HepG2 (cell line): Measurements from ENCODE around the gene CAPN10. TPM values are rescaled to one million over a fixed set of nuclear protein-coding genes. Genes with fewer than 3 reads are reported as not detected.

ENCODE experiments used
- ARNT ChIP-seq: fragments of 450-650 bp; IDR thresholded peaks from 2 replicates; pipeline ENCODE4 v1.6.1; 2017
- ATF7 ChIP-seq, 2 experiments: fragments of 450-650 bp in 1 of 2; sonication (generic) in 1 of 2; formaldehyde crosslinking in 1 of 2; IDR thresholded peaks; 2 replicates each; pipeline versions ENCODE4 v1.4.0 to v1.6.1; 2016 to 2020; ENCODE audit warnings: antibody characterized with exemption in 1 of 2, mild to moderate bottlenecking in 1 of 2, missing genetic modification reagents in 1 of 2
- CBX1 ChIP-seq: IDR thresholded peaks from one replicate; pipeline ENCODE4 v1.6.1; 2016; ENCODE audit warnings: antibody characterized with exemption, low read depth
- CHD2 ChIP-seq: IDR thresholded peaks from 2 replicates; pipeline ENCODE4 v1.6.1; 2011; ENCODE audit warnings: low read depth, low read length, improper control_type of control experiment
- ETV5 ChIP-seq: IDR thresholded peaks from 2 replicates; pipeline ENCODE4 v1.6.1; 2018; ENCODE audit warnings: missing biosample characterization, missing genetic modification reagents, inconsistent platforms, borderline replicate concordance
- GTF2F1 ChIP-seq: fragments of 150-350 bp; IDR thresholded peaks from 2 replicates; pipeline ENCODE4 v1.6.1; 2014; ENCODE audit warnings: low read length
- HNRNPLL ChIP-seq: fragments of 200-400 bp; formaldehyde crosslinking; IDR thresholded peaks from 2 replicates; pipeline ENCODE4 v1.6.1; 2017; ENCODE audit warnings: mild to moderate bottlenecking, low read depth, low read length; ENCODE audit not compliant: poor library complexity, severe bottlenecking
- MLX ChIP-seq: IDR thresholded peaks from 2 replicates; pipeline ENCODE4 v1.6.1; 2016
- REXO4 ChIP-seq: sonication (generic); formaldehyde crosslinking; IDR thresholded peaks from 2 replicates; pipeline ENCODE4 v1.8.0; 2022; ENCODE audit warnings: missing genetic modification reagents, mild to moderate bottlenecking, borderline replicate concordance
- RFXAP ChIP-seq: sonication (generic); formaldehyde crosslinking; IDR thresholded peaks from 2 replicates; pipeline ENCODE4 v1.4.0; 2020; ENCODE audit warnings: missing genetic modification reagents, borderline replicate concordance
- YEATS4 ChIP-seq: sonication (generic); formaldehyde crosslinking; IDR thresholded peaks from 2 replicates; pipeline ENCODE4 v1.4.0; 2020; ENCODE audit warnings: missing genetic modification reagents, borderline replicate concordance
- ZKSCAN1 ChIP-seq: fragments of 150-350 bp; IDR thresholded peaks from 2 replicates; pipeline ENCODE4 v1.6.1; 2014; ENCODE audit warnings: low read length
- ZNF441 ChIP-seq: sonication (generic); formaldehyde crosslinking; IDR thresholded peaks from 2 replicates; pipeline ENCODE4 v1.7.0; 2021; ENCODE audit warnings: missing genetic modification reagents, borderline replicate concordance
- ZNF460 ChIP-seq: sonication (generic); formaldehyde crosslinking; IDR thresholded peaks from 2 replicates; pipeline ENCODE4 v1.5.1; 2020; ENCODE audit warnings: missing genetic modification reagents, mild to moderate bottlenecking, borderline replicate concordance
- ZNF746 ChIP-seq: sonication (generic); formaldehyde crosslinking; IDR thresholded peaks from 2 replicates; pipeline ENCODE4 v1.8.0; 2022; ENCODE audit warnings: mild to moderate bottlenecking, missing genetic modification reagents
- ZNF75D ChIP-seq: sonication (generic); formaldehyde crosslinking; IDR thresholded peaks from 2 replicates; pipeline ENCODE4 v1.8.1; 2023; ENCODE audit warnings: missing genetic modification reagents, mild to moderate bottlenecking, borderline replicate concordance
- ZSCAN22 ChIP-seq: sonication (generic); formaldehyde crosslinking; IDR thresholded peaks from 2 replicates; pipeline ENCODE4 v1.4.0; 2020; ENCODE audit warnings: mild to moderate bottlenecking, missing genetic modification reagents
- polyA plus RNA-seq, 8 experiments: library from polyadenylated mRNA; depleted of rRNA in 3 of 8; stranded (reverse) in 7 of 8; unstranded in 1 of 8; fragments of >200 nt; fragmentation: Illumina TruSeq in 4 of 8; extraction: Trizol in 4 of 8; gene quantifications; 2 replicates each; pipeline versions ENCODE4 v1.2.1 to v1.2.3, GENCODE V29; 2011 to 2016; ENCODE audit warnings: low read depth in 4 of 8, missing spikeins in 1 of 8, mixed read lengths in 1 of 8; ENCODE audit not compliant: insufficient read depth in 1 of 8
- total RNA-seq, 5 experiments: library from RNA; depleted of rRNA; stranded (reverse); fragments of >200 nt; fragmentation: Illumina TruSeq; extraction: Trizol; gene quantifications; 2 replicates each; pipeline ENCODE4 v1.2.3, GENCODE V29; 2016; ENCODE audit warnings: low read depth in 1 of 5
- TF ChIP-seq, protein P1 (sequence below): fragments of 450-650 bp; IDR thresholded peaks from 2 replicates; pipeline ENCODE4 v1.6.1; 2016
- TF ChIP-seq, protein P2 (sequence below): sonication (generic); formaldehyde crosslinking; conservative IDR thresholded peaks from 2 replicates; pipeline ENCODE4 v1.5.0; 2020; ENCODE audit warnings: missing genetic modification reagents
- TF ChIP-seq, protein P3 (sequence below): sonication (generic); formaldehyde crosslinking; IDR thresholded peaks from 2 replicates; pipeline ENCODE4 v1.4.0; 2020; ENCODE audit warnings: missing genetic modification reagents, mild to moderate bottlenecking, borderline replicate concordance
- TF ChIP-seq, protein P4 (sequence below): sonication (generic); formaldehyde crosslinking; conservative IDR thresholded peaks from 2 replicates; pipeline ENCODE4 v1.8.0; 2022; ENCODE audit warnings: low read depth, missing genetic modification reagents
- TF ChIP-seq, protein P5 (sequence below): sonication (generic); formaldehyde crosslinking; IDR thresholded peaks from 2 replicates; pipeline ENCODE4 v1.5.0; 2020; ENCODE audit warnings: missing genetic modification reagents

CAPN10 gene
- total and polyA plus RNA-seq, 2 of the 13 experiments (the other 11 are each of a cell fraction or from before 2014, with no cell fraction given): 27.6 to 32.4 TPM

GRCh38 chr2:240604291-240604938 is 17.9 kb downstream of the CAPN10 start (continued):
- TF ChIP-seq, protein P1, sequence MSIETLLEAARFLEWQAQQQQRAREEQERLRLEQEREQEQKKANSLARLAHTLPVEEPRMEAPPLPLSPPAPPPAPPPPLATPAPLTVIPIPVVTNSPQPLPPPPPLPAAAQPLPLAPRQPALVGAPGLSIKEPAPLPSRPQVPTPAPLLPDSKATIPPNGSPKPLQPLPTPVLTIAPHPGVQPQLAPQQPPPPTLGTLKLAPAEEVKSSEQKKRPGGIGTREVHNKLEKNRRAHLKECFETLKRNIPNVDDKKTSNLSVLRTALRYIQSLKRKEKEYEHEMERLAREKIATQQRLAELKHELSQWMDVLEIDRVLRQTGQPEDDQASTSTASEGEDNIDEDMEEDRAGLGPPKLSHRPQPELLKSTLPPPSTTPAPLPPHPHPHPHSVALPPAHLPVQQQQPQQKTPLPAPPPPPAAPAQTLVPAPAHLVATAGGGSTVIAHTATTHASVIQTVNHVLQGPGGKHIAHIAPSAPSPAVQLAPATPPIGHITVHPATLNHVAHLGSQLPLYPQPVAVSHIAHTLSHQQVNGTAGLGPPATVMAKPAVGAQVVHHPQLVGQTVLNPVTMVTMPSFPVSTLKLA: no peak
- TF ChIP-seq RFXAP (0 out of 2 replicates have a peak, but pooled peaks have one; percentile 41), GTF2F1 (no peak), ZNF75D (CRISPR knock-in tag) (no peak), CBX1 (peak; percentile 26), ZKSCAN1 (no peak; the same call in 1 of the 2 replicates), HNRNPLL (no peak), ARNT (no peak), ETV5 (peak; percentile 96), ZNF746 (CRISPR knock-in tag) (no peak), MLX (peak; percentile 78; the same call in 1 of the 2 replicates), REXO4 (CRISPR knock-in tag) (no peak), YEATS4 (CRISPR knock-in tag) (peak; percentile 64; the same call in 1 of the 2 replicates), ZNF441 (CRISPR knock-in tag) (peak; percentile 84; the same call in 1 of the 2 replicates), ZSCAN22 (CRISPR knock-in tag) (no peak), ATF7 (IDR thresholded peaks at IDR 0.05) (no peak), ATF7 (CRISPR knock-in tag; IDR thresholded peaks at IDR 0.05) (no peak; the same call in none of the 2 replicates), ZNF460 (CRISPR knock-in tag) (no peak), CHD2 (no peak)
- TF ChIP-seq, protein P2, sequence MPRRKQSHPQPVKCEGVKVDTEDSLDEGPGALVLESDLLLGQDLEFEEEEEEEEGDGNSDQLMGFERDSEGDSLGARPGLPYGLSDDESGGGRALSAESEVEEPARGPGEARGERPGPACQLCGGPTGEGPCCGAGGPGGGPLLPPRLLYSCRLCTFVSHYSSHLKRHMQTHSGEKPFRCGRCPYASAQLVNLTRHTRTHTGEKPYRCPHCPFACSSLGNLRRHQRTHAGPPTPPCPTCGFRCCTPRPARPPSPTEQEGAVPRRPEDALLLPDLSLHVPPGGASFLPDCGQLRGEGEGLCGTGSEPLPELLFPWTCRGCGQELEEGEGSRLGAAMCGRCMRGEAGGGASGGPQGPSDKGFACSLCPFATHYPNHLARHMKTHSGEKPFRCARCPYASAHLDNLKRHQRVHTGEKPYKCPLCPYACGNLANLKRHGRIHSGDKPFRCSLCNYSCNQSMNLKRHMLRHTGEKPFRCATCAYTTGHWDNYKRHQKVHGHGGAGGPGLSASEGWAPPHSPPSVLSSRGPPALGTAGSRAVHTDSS (CRISPR knock-in tag): no peak
- TF ChIP-seq, protein P3, sequence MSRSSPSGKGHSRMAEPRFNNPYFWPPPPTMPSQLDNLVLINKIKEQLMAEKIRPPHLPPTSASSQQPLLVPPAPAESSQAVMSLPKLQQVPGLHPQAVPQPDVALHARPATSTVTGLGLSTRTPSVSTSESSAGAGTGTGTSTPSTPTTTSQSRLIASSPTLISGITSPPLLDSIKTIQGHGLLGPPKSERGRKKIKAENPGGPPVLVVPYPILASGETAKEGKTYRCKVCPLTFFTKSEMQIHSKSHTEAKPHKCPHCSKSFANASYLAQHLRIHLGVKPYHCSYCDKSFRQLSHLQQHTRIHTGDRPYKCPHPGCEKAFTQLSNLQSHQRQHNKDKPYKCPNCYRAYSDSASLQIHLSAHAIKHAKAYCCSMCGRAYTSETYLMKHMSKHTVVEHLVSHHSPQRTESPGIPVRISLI (CRISPR knock-in tag): no peak
- TF ChIP-seq, protein P4, sequence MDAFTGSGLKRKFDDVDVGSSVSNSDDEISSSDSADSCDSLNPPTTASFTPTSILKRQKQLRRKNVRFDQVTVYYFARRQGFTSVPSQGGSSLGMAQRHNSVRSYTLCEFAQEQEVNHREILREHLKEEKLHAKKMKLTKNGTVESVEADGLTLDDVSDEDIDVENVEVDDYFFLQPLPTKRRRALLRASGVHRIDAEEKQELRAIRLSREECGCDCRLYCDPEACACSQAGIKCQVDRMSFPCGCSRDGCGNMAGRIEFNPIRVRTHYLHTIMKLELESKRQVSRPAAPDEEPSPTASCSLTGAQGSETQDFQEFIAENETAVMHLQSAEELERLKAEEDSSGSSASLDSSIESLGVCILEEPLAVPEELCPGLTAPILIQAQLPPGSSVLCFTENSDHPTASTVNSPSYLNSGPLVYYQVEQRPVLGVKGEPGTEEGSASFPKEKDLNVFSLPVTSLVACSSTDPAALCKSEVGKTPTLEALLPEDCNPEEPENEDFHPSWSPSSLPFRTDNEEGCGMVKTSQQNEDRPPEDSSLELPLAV (CRISPR knock-in tag): no peak
- TF ChIP-seq, protein P5, sequence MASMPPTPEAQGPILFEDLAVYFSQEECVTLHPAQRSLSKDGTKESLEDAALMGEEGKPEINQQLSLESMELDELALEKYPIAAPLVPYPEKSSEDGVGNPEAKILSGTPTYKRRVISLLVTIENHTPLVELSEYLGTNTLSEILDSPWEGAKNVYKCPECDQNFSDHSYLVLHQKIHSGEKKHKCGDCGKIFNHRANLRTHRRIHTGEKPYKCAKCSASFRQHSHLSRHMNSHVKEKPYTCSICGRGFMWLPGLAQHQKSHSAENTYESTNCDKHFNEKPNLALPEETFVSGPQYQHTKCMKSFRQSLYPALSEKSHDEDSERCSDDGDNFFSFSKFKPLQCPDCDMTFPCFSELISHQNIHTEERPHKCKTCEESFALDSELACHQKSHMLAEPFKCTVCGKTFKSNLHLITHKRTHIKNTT: no peak
